ENCODE data around the gene MAD1L1. TPM values are rescaled to one million over a fixed set of nuclear protein-coding genes. Genes with fewer than 3 reads are reported as not detected.
A peak's percentile ranks its signal among the peaks of the same experiment; 100 is the strongest.

Gene MAD1L1
- total and polyA plus RNA-seq, 2 of the 4 experiments (the other 2 are of a cell fraction): 29.0 to 40.9 TPM

DNA sequence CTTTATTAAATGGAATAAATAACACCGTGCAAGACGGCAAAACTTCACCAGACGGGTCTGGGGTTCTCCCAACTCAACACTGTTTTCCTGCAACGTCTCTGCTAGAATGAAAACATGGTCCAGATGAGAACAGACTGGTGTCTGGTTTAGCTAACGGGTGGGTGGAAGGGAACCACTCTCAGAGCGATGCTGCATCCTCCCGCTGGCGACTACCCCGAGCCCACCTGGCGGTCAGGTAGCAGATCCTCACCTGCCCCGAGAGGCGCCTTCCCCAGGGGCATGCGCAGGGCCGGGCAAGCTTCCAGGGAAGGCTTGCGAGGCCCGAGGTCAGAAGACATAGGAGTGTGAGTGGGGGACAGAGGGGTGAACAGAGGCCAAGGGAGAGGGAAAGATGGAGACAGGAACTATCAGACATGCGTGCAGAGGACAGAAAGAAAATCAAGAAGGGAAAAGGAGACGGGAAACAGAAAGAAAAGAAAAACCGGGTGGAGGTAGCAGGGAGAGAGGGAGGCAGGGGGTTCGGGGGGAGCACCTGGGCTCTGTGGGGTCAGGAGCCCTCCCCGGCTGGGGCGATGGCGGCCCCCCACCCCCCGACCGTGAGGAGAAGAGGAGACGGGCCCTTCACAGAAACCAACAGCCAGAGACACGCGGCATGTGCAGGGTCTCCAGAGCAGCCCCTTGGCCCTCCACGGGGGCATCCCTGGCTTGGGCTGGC is 222.0 kb downstream of the MAD1L1 start:
- Histone ChIP-seq H3K4me2 (ENCODE audit: low read depth, low read length) (no peak overlapping the region), H3K4me3 (ENCODE audit: insufficient read depth, low read depth, low read length) (no peak overlapping the region), H3K18ac (ENCODE audit: low read depth, low read length) (no peak overlapping the region), H4K91ac (ENCODE audit: insufficient read depth, low read depth, low read length) (no peak overlapping the region), H3K9ac (ENCODE audit: low read depth, low read length) (no peak overlapping the region), H3K23ac (ENCODE audit: low read depth, low read length) (no peak overlapping the region), H2BK5ac (ENCODE audit: low read depth, low read length, poor library complexity, severe bottlenecking) (no peak overlapping the region), H2AK5ac (ENCODE audit: low read depth, low read length) (no peak overlapping the region), H4K20me1 (ENCODE audit: insufficient read depth, low read length) (no peaks in the 10 kb centered on the region; the same call in 1 of the 2 replicates), H3K9me3 (ENCODE audit: control insufficient read depth, insufficient read depth, low read length) (no peaks in the 10 kb centered on the region), H4K8ac (ENCODE audit: low read depth in 2 of 2, low read length in 2 of 2) (no peak overlapping the region), H2BK120ac (ENCODE audit: low read depth, low read length) (no peak overlapping the region), H3K14ac (replicated peaks; ENCODE audit: low read depth, low read length) (no peak overlapping the region), H3K4me1 (ENCODE audit: control insufficient read depth, insufficient read depth, low read length) (peaks cover 7% of the 10 kb centered on the region; the same call in 1 of the 2 replicates), H2BK15ac (ENCODE audit: low read depth, low read length) (no peak overlapping the region), H3K4ac (ENCODE audit: low read depth, low read length) (no peak overlapping the region), H3K79me1 (ENCODE audit: low read depth in 1 of 2, low read length in 2 of 2) (peaks cover 0 to 4% of the 10 kb centered on the region in 2 experiments; a peak in 1 of 4 replicates), H3K9me1 (ENCODE audit: insufficient read depth, low read length) (no peaks in the 10 kb centered on the region), H4K5ac (ENCODE audit: low read depth, low read length) (no peak overlapping the region), H3K27ac (ENCODE audit: insufficient read depth, low read length) (no peak overlapping the region), H3K36me3 (ENCODE audit: control insufficient read depth, insufficient read depth, low read length) (0 out of 2 replicates have a peak, but pooled peaks cover 2% of the 10 kb centered on the region), H2AK9ac (replicated peaks; ENCODE audit: low read depth, low read length, poor library complexity) (peak overlapping the region; percentile 61), H3K56ac (ENCODE audit: extremely low read depth, insufficient read depth, low read length) (no peak overlapping the region), H2AFZ (replicated peaks; ENCODE audit: low read length, poor library complexity) (no peak overlapping the region), H2BK20ac (ENCODE audit: low read depth, low read length) (no peak overlapping the region), H3K27me3 (ENCODE audit: control insufficient read depth, insufficient read depth, low read length) (no peaks in the 10 kb centered on the region)
- in situ Hi-C loops (cut with MboI; ENCODE audit: low sequenced_read_pairs) (no loop called here), dilution Hi-C loops (cut with HindIII; ENCODE audit: low sequenced_read_pairs, unreplicated experiment) (no loop called here), intact Hi-C loops (cut with micrococcal nuclease) (no loop called here)
- ATAC-seq (ENCODE audit: low read depth): no peak
- ChIA-PET POLR2A (ENCODE audit: unreplicated experiment) (no interaction called here), CTCF (no interaction called here)
- no TSS peak for BruUV-seq (replicated peaks)
- WGBS, 2 experiments (ENCODE audit: extremely low coverage in 2 of 2, insufficient read length in 1 of 2): 84% methylated on average over 13 of the region's 29 CpGs; no CpG with 5 or more reads in 1 of the 2 experiments
- no peak for TF ChIP-seq ELK1 (IDR thresholded peaks at IDR 0.05; ENCODE audit: borderline replicate concordance, low read depth, low read length)
- TF ChIP-seq MAZ (IDR thresholded peaks at IDR 0.05; ENCODE audit: borderline replicate concordance, low read depth, low read length): no peak
- TF ChIP-seq RAD21 (IDR thresholded peaks at IDR 0.05; ENCODE audit: low read length): no peak
- TF ChIP-seq RCOR1 (IDR thresholded peaks at IDR 0.05; ENCODE audit: insufficient replicate concordance, low read length): no peak
- TF ChIP-seq CHD1 (IDR thresholded peaks at IDR 0.05; ENCODE audit: low read depth, low read length): no peak
- no peak for TF ChIP-seq MXI1 (IDR thresholded peaks at IDR 0.05; ENCODE audit: borderline replicate concordance, low read depth, low read length)
- TF ChIP-seq, protein P1, sequence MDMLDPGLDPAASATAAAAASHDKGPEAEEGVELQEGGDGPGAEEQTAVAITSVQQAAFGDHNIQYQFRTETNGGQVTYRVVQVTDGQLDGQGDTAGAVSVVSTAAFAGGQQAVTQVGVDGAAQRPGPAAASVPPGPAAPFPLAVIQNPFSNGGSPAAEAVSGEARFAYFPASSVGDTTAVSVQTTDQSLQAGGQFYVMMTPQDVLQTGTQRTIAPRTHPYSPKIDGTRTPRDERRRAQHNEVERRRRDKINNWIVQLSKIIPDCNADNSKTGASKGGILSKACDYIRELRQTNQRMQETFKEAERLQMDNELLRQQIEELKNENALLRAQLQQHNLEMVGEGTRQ (IDR thresholded peaks at IDR 0.05; ENCODE audit: low read depth, low read length): no peak
- no peak for TF ChIP-seq POLR2A (IDR thresholded peaks at IDR 0.05; ENCODE audit: low read depth, low read length)
- DNase-seq: no peak
